ENCODE data around the gene TBCD.

The TBCD gene

GRCh38 chr17:82915010-82915756 is 163.3 kb downstream of the TBCD start:
- peaks cover 5% of the 10 kb centered on the region for H3K36me3 Mint-ChIP-seq
- no peaks in the 10 kb centered on the region for H3K9me3 Mint-ChIP-seq
- ATAC-seq (ENCODE audit: low read depth) (peak; percentile 76), DNase-seq (ENCODE audit: low spot score in 2 of 2) (peak in 1 of 2 donors; percentile 24)
- H3K4me3 Mint-ChIP-seq, result peak overlapping the region; percentile 81
- no peaks in the 10 kb centered on the region for H3K27me3 Mint-ChIP-seq
- H3K27ac Mint-ChIP-seq, result peak overlapping the region; percentile 74
- H3K4me1 Mint-ChIP-seq, result peaks cover 26% of the 10 kb centered on the region

- peak overlapping the region; percentile 74 for H3K27ac Mint-ChIP-seq
- H3K4me3 Mint-ChIP-seq, result peak overlapping the region; percentile 81
- DNase-seq (ENCODE audit: low spot score in 2 of 2) (peak in 1 of 2 donors; percentile 32), ATAC-seq (ENCODE audit: low read depth) (peak; percentile 51)
- no peaks in the 10 kb centered on the region for H3K9me3 Mint-ChIP-seq
- peaks cover 26% of the 10 kb centered on the region for H3K4me1 Mint-ChIP-seq
- no peaks in the 10 kb centered on the region for H3K27me3 Mint-ChIP-seq
- H3K36me3 Mint-ChIP-seq, result peaks cover 5% of the 10 kb centered on the region
Measured at GRCh38 chr17:82915757-82916027, 163.8 kb downstream of the TBCD start.

- peaks cover 17% of the 10 kb centered on the region for H3K4me1 Mint-ChIP-seq
- no peak overlapping the region for H3K27ac Mint-ChIP-seq
- H3K27me3 Mint-ChIP-seq, result no peaks in the 10 kb centered on the region
- H3K4me3 Mint-ChIP-seq, result no peak overlapping the region
- peaks cover 4% of the 10 kb centered on the region for H3K36me3 Mint-ChIP-seq
- DNase-seq (ENCODE audit: low spot score in 2 of 2), result no peak
- no peak for ATAC-seq (ENCODE audit: low read depth)
- no peaks in the 10 kb centered on the region for H3K9me3 Mint-ChIP-seq
Measured at GRCh38 chr17:82917699-82918345, 166.0 kb downstream of the TBCD start.

- Mint-ChIP-seq H3K9me3 (no peaks in the 10 kb centered on the region), H3K27ac (no peak overlapping the region), H3K27me3 (no peaks in the 10 kb centered on the region), H3K4me1 (peaks cover 17% of the 10 kb centered on the region), H3K36me3 (peaks cover 7% of the 10 kb centered on the region), H3K4me3 (no peak overlapping the region)
- ATAC-seq (ENCODE audit: low read depth), result no peak
- DNase-seq (ENCODE audit: low spot score in 2 of 2), result no peak
Measured at GRCh38 chr17:82918508-82918907, 166.6 kb downstream of the TBCD start.

- H3K4me1 Mint-ChIP-seq, result peaks cover 10% of the 10 kb centered on the region
- H3K27ac Mint-ChIP-seq, result no peak overlapping the region
- DNase-seq (ENCODE audit: low spot score in 2 of 2), result no peak
Measured at GRCh38 chr17:82920150-82920549, 168.3 kb downstream of the TBCD start.

GRCh38 chr17:82920715-82921114 is 168.8 kb downstream of the TBCD start:
- Mint-ChIP-seq H3K9me3 (no peaks in the 10 kb centered on the region), H3K4me3 (no peak overlapping the region), H3K4me1 (peaks cover 4% of the 10 kb centered on the region), H3K36me3 (peaks cover 9% of the 10 kb centered on the region), H3K27ac (no peak overlapping the region), H3K27me3 (no peaks in the 10 kb centered on the region)
- DNase-seq (ENCODE audit: low spot score in 2 of 2) (no peak), ATAC-seq (ENCODE audit: low read depth) (no peak)

More at GRCh38 chr17:82920150-82920549, 168.3 kb downstream of the TBCD start:
- no peak overlapping the region for H3K4me3 Mint-ChIP-seq
- no peak for ATAC-seq (ENCODE audit: low read depth)
- peaks cover 9% of the 10 kb centered on the region for H3K36me3 Mint-ChIP-seq
- H3K9me3 Mint-ChIP-seq, result no peaks in the 10 kb centered on the region
- H3K27me3 Mint-ChIP-seq, result no peaks in the 10 kb centered on the region

- no peaks in the 10 kb centered on the region for H3K9me3 Mint-ChIP-seq
- H3K27me3 Mint-ChIP-seq, result no peaks in the 10 kb centered on the region
- H3K36me3 Mint-ChIP-seq, result peaks cover 13% of the 10 kb centered on the region
- DNase-seq (ENCODE audit: low spot score in 2 of 2) (no peak), ATAC-seq (ENCODE audit: low read depth) (no peak)
- H3K27ac Mint-ChIP-seq, result no peak overlapping the region
- H3K4me1 Mint-ChIP-seq, result no peaks in the 10 kb centered on the region
- no peak overlapping the region for H3K4me3 Mint-ChIP-seq
Measured at GRCh38 chr17:82921426-82921825, 169.6 kb downstream of the TBCD start.

GRCh38 chr17:82922646-82923045 is 170.8 kb downstream of the TBCD start:
- DNase-seq (ENCODE audit: low spot score in 2 of 2) (no peak), ATAC-seq (ENCODE audit: low read depth) (no peak)
- no peak overlapping the region for H3K4me3 Mint-ChIP-seq
- H3K27me3 Mint-ChIP-seq, result no peaks in the 10 kb centered on the region
- no peaks in the 10 kb centered on the region for H3K4me1 Mint-ChIP-seq
- no peaks in the 10 kb centered on the region for H3K9me3 Mint-ChIP-seq
- H3K36me3 Mint-ChIP-seq, result peaks cover 16% of the 10 kb centered on the region
- H3K27ac Mint-ChIP-seq, result no peak overlapping the region

- peaks cover 18% of the 10 kb centered on the region for H3K36me3 Mint-ChIP-seq
- ATAC-seq (ENCODE audit: low read depth) (no peak), DNase-seq (ENCODE audit: low spot score in 2 of 2) (no peak)
- H3K27me3 Mint-ChIP-seq, result no peaks in the 10 kb centered on the region
- no peaks in the 10 kb centered on the region for H3K9me3 Mint-ChIP-seq
- H3K4me1 Mint-ChIP-seq, result no peaks in the 10 kb centered on the region
- no peak overlapping the region for H3K4me3 Mint-ChIP-seq
- no peak overlapping the region for H3K27ac Mint-ChIP-seq
Measured at GRCh38 chr17:82923366-82924113, 171.7 kb downstream of the TBCD start.

- DNase-seq (ENCODE audit: low spot score in 2 of 2) (no peak), ATAC-seq (ENCODE audit: low read depth) (no peak)
- no peaks in the 10 kb centered on the region for H3K9me3 Mint-ChIP-seq
- H3K27ac Mint-ChIP-seq, result no peak overlapping the region
- no peaks in the 10 kb centered on the region for H3K27me3 Mint-ChIP-seq
- H3K4me1 Mint-ChIP-seq, result no peaks in the 10 kb centered on the region
- H3K4me3 Mint-ChIP-seq, result no peak overlapping the region
- H3K36me3 Mint-ChIP-seq, result peaks cover 24% of the 10 kb centered on the region
Measured at GRCh38 chr17:82924214-82924613, 172.3 kb downstream of the TBCD start.

- no peaks in the 10 kb centered on the region for H3K9me3 Mint-ChIP-seq
- no peaks in the 10 kb centered on the region for H3K4me1 Mint-ChIP-seq
Measured at GRCh38 chr17:82924812-82925211, 172.9 kb downstream of the TBCD start.

GRCh38 chr17:82925336-82925735 is 173.5 kb downstream of the TBCD start:
- no peaks in the 10 kb centered on the region for H3K27me3 Mint-ChIP-seq
- H3K36me3 Mint-ChIP-seq, result peaks cover 28% of the 10 kb centered on the region
- H3K4me3 Mint-ChIP-seq, result no peak overlapping the region
- H3K4me1 Mint-ChIP-seq, result no peaks in the 10 kb centered on the region
- no peaks in the 10 kb centered on the region for H3K9me3 Mint-ChIP-seq
- ATAC-seq (ENCODE audit: low read depth) (no peak), DNase-seq (ENCODE audit: low spot score in 2 of 2) (no peak)
- no peak overlapping the region for H3K27ac Mint-ChIP-seq

More at GRCh38 chr17:82924812-82925211, 172.9 kb downstream of the TBCD start:
- Mint-ChIP-seq H3K27me3 (no peaks in the 10 kb centered on the region), H3K36me3 (peaks cover 26% of the 10 kb centered on the region), H3K4me3 (no peak overlapping the region), H3K27ac (no peak overlapping the region)
- ATAC-seq (ENCODE audit: low read depth), result no peak
- DNase-seq (ENCODE audit: low spot score in 2 of 2), result no peak

- Mint-ChIP-seq H3K9me3 (no peaks in the 10 kb centered on the region), H3K27ac (no peak overlapping the region), H3K4me3 (no peak overlapping the region), H3K27me3 (no peaks in the 10 kb centered on the region), H3K36me3 (peaks cover 33% of the 10 kb centered on the region), H3K4me1 (no peaks in the 10 kb centered on the region)
- DNase-seq (ENCODE audit: low spot score in 2 of 2) (no peak), ATAC-seq (ENCODE audit: low read depth) (no peak)
Measured at GRCh38 chr17:82926081-82926480, 174.2 kb downstream of the TBCD start.

- Mint-ChIP-seq H3K4me1 (no peaks in the 10 kb centered on the region), H3K4me3 (no peak overlapping the region), H3K36me3 (peaks cover 38% of the 10 kb centered on the region), H3K27me3 (no peaks in the 10 kb centered on the region), H3K9me3 (no peaks in the 10 kb centered on the region), H3K27ac (no peak overlapping the region)
- no peak for DNase-seq (ENCODE audit: low spot score in 2 of 2)
- ATAC-seq (ENCODE audit: low read depth), result no peak
Measured at GRCh38 chr17:82926716-82927115, 174.9 kb downstream of the TBCD start.

Measured in memory B cell (primary cell).